Stimulated activated CD8-positive, alpha-beta memory T cell treated with anti-CD3 and anti-CD28 coated beads, Interleukin-12 subunit alpha, Interleukin-12 subunit beta, amount 100 ng/mL, for 24 hours (primary cell): ENCODE data around the gene PCK1.

Experiments
- DNase-seq: peaks from one replicate; pipeline ENCODE4 v3.0.0-alpha.2; 2020; ENCODE audit errors: extremely low read depth

PCK1 gene

GRCh38 chr20:57588596-57588995 is 27.7 kb downstream of the PCK1 start:
- no peak for DNase-seq

GRCh38 chr20:57589123-57589727 is 28.3 kb downstream of the PCK1 start:
- no peak for DNase-seq

DNA sequence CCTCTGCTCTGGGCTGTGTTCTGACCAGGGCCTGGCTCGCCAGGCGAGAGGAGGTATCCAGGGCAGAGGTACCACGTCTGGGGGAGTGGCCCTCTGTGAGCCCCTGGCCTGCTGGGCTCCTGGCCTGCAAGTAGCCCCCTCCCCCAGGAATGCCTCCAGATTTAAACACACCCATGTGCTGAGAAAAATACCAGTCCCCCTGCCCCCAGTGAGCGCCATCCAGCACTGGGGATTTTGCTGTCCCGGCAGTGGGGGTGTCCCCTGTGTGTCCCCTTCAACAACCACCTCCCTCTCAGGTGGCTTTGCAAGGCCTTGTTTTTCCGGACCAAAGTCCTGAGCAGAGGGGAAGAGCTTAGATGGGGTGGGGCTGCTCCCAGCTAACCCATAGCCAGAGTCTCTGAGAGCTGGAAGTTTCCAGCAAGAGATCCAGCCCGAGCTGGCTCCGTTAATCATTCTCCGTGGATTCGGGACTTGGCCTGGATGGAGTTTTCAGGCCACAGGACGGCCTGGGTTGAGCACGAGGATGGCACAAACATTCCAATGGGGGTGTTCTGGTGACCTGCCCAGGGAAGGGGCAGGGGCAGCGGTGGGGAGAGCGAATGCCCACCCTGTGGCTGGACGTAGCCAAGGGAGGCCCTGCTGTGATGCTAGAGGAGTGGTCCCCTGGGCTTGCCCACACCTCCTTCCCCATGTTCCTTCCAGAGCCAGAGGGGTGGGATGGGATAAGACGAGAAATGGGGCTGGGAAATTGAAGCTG is 29.0 kb downstream of the PCK1 start:
- no peak for DNase-seq

DNA sequence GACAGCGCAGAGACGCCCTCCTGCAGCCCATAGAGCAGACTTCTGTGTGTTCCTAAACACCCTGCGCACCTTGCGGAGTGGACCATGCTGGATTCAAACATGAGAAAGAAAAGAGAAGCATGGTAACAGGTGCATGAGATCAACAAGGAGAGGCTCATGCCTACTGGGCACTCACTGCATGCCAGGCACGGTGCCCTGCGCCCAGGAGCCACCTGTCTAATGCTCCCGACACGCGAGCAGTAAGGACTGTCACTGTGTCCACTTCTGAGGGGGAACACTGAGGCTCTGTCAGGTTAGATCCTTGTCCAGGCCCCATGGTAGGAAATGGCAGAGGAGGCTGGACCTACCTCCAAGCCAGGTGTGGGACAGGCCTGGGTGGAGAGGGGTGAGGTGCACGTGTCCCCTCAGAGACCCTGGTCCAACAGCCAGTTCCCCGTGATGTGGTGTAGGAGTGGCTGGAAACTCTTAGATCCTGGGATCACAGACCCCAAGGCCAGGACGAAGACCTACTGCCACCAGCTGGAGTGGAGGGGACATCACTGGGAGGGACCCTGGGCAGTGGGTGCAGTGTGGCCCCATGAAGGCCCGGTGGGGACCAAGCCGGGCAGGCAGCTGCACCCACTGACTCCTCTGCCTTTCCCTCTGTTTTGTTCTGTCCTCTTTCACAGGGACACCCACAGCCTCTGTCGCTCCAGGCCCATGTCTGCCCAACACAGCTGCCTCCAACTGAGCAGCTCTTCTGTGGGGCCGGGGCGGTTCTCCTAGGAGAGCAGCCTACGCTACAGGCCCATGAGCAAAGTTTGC is 29.8 kb downstream of the PCK1 start:
- no peak for DNase-seq

DNA sequence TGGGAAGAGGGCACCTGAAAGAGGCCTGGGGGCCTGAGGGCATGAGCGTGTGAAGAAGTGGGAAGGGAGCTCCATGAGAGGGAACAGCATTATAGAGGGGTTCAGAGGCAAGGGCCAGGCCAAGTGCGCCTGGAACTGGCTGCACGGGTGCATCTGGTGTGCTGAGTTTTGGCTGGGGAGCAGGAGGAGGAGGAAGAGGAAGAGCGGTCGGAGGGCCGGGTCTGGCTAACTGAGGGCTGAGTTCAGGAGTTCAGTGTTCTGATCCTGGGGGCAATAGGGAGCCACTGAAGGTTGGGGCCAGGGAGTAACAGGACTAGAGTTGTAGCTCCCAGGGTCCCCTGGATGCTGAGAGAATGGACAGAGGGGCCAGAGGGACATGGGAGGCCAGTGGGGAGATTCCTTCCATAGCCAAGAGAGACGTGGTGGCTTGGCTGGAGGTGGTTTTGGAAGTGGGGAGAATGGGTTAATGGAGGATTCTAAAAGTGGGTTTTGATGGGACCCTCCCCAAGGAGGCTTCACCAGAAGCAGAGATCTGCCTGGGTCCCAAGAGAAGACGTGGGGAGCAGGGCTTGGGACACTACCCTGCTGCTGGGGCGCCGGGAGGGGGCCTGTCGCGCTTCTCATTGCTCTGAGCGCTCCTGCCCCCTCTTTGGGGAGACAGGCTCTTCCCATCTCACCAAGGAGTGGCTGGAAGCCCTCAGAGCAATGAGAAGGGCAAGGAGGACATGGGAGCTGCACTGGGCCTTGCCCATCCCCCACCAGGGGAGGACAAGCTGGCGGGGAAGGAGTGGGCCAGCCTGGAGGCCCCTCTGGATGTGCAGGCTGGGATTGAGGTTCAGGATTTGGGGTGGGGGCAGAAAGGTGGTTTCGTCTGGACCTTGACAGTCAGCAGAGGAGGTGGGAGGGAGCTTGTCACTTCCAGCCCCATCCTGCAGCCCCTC is 30.6 kb downstream of the PCK1 start:
- no peak for DNase-seq

GRCh38 chr20:57592263-57593092 is 31.6 kb downstream of the PCK1 start:
- no peak for DNase-seq

- no peak for DNase-seq
Measured at GRCh38 chr20:57593134-57593886, 32.4 kb downstream of the PCK1 start.

- no peak for DNase-seq
Measured at GRCh38 chr20:57594092-57594951, 33.4 kb downstream of the PCK1 start.

- DNase-seq = no peak
Measured at GRCh38 chr20:57595041-57596030, 34.4 kb downstream of the PCK1 start.

DNA sequence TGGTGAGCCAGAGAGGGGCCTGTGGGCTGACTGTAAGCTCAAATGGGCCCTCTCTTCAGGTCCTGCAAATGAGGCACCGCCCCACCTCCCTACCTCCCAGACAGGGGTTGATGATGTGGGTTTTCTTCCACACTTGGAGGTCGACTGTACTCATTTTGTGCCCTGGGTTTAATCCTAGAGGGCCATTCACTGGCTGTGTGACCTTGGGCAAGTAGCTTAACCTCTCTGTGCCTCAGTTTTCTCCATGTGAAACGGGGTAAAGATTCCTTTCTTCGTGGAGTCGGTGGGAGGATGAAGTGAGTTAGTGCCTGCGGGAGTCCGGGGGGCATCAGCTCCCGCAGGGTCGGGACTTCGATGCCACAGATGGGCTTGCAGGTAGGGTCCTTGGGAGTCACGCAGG is 35.4 kb downstream of the PCK1 start:
- no peak for DNase-seq

DNA sequence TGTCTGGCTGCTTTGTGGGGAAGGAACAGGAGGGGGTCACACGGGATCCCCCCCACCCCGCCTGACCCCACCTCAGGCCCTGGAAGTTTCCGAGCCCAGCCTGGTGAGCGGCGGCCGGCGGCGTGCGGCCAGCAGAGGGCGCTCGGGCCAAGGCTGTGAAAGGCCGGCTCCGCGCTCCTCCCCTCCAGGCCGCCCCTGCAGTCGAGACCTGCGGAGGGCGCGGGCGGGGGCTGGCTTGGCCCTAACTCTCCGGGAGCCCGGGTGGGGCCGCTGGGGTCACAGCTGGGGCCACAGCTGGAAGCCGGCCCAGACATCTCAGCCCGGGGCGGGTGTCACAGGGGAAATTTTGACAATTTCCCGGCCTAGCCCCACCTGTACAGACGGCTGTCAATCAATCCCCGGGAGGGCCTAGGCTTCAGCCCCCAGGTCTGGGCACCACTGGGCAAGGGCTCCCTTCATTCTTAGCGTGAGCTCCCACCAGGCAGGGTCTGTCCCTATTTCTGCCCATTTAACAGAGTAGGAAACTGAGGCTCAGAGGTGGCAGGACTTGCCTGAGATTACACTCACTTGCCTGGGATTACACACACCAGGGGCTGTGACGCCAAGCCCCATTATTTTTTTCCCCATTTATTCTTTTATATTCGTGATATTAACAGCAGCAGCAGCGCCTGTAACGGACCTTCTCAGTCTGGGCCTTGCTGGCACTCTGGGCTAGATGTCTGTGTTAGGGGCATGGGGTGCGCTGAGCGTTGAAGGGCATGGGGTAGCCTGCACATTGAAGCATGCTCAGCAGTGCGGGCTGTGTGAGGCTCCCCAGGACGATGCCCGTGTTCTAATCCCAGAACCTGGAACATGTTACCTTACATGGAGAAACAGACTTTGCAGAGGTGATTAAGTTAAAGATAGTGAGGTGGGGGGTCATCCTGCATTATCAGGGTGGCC is 36.4 kb downstream of the PCK1 start:
- DNase-seq = peak; percentile 26

DNA sequence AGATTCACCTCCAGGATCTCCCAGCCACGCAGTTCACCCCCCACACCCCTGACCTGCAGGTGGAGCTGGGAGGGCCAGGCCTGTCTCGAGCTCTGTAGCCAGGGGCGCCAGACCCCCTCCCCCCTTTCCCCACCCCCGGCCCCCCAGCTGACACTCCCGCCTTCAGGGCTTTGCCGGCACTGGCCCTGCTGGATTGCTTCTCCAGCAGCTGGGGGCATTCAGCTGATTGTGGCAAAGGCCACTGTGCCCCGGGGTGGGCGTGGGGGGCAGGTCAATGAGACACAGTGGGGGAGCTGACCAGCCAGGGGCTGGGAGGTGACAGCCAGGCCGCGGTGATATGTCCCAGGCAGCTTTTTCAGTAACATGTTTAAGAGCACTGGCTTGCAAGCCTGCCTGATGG is 37.1 kb downstream of the PCK1 start:
- DNase-seq = no peak

DNA sequence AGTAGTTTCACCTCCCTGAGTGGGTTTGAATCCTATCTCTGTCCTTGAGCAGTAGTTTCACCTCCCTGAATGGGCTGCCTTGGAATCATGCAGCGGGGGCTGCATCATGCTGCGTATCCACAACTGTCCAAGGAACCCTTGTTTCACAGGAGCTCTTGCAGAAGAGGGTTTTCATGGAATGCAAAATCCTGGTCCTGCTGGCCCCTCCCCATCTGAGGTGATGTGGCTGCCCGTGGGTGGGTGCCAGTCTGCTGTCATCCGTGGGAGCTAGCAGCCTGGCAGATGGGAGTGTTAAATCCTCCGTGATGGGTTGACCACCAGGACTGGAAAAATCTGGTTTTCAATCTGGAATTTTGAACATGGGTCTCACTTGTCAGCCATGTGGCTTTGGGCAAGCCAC is 37.6 kb downstream of the PCK1 start:
- no peak for DNase-seq

GRCh38 chr20:57600320-57601210 is 39.7 kb downstream of the PCK1 start:
- DNase-seq = no peak

GRCh38 chr20:57601211-57601570 is 40.3 kb downstream of the PCK1 start:
- no peak for DNase-seq

- no peak for DNase-seq
Measured at GRCh38 chr20:57601737-57602136, 40.8 kb downstream of the PCK1 start.
